SIG-M5 treated with dmso at 0.1 percent for 504 hours (cell line): Measurements from ENCODE around the gene LRRIQ4.

ENCODE experiments used
- DNase-seq: peaks from one replicate; lab custom pipeline; 2025; ENCODE audit not compliant: unreplicated experiment; lab: John Stamatoyannopoulos, UW

Gene LRRIQ4

DNA sequence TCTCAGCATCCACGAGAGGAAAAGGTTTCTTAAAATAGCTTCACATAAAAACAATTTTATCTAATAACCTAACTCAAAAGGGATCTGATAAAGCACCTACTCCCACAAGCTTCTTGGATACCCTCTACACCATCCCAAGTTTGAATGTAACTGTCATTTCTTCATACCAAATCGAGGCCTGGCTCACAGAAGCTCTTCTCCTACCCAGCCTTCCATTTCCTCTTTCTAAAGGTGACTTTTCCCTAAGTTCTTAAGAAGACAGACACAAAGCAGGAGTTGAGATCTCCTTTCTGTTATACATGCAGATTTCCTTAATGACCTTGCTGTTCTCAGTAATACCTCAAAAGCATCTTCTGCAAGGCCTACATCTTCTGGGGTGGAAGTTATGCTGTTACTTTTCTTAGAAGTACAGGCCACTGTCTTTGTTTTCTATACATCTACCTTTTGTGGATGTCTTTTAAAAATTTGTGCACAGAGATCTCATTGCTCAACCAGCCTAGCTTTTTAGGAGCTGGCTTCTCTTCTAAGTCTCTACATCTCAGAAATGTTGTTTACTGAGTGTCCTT is 3.4 kb upstream of the LRRIQ4 start:
- DNase-seq = peak; percentile 29

DNA sequence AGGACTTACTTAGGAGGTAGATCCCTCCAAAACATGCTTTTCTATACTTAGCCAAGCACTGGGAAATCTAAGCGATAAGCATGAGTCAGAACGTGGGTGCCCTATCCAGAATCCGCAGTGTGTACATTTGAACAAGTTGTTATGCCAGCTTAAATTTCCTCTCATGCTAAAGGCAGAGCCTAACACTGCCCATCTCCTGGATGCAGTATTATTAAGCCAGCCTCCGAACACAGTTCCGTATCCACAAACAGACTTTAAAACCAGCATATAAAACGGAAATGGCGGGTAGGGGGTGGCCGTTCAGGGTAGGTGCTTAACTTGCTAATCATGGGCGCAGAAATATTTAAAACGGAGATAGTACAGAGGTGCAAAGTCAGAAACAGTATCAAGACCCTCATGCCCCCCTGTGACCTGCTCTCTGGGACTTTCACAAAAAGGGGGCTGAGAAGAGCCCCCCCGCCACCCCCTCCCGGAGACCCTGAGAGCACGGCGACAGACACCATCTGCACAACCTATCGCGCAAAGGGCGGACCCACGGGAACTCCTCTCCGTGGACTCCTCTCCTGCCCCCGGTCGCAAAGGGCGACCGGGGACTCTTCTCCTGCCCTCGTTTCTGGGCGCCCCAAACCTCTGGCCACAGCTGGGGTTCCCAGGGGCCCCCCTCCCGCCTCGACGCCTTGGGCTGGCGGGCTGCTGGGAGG is 889 bp upstream of the LRRIQ4 start:
- DNase-seq = peak; percentile 50

DNA sequence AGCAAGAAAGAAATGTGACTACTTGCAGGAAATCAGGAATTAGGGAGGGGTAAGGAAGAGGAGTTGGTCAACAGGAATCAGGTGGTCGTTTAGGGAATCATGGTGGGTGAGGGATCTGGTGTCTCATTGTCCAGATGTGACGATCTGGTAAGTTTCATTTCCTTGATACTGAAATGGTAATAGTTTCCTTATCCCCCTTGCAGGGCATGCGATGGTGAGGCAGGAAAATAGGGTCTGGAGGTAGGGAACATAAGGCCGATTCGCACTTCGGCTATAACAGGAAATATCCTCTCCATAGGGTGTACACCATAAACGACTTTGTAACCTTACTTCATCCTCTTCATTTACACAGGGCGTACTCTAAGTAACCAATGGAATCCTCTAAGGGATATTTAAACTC is 608 bp downstream of the LRRIQ4 start:
- DNase-seq = no peak

DNA sequence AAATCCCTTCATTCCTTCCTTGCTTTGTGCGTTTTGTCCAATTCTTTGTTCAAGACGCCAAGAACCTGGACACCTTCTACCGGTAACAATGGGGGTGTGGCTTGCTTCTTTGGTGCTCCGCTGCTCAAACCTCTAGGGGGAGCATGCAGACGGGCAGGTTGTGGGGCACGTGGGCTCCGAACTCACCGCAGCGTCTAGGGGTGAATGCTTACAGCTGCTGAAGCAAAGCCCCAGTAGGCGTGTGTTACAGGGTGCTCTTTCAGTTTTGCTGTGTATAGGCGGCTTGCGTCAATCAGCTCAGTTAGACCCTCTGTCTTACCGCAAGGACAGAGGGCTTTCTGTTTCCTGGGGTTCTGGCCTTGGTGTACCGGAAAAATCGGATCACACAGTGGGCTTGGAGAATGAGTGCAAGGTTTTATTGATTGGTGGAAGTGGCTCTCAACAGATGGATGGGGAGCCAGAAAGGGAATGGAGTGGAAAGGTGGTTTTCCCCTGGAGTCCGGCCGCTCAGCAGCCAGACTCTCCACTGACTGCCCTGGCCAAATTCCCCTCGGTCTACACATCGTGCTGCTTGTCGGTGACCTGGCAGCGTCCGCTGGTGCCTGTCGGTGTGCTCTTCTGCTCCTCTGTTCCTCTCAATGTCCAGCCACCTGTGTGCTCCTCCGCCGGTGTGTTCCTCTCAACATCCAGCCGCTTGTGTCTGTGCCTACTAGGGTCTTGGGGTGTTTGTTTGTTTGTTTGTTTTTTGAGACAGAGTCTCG is 1.3 kb downstream of the LRRIQ4 start:
- peak; percentile 77 for DNase-seq

DNA sequence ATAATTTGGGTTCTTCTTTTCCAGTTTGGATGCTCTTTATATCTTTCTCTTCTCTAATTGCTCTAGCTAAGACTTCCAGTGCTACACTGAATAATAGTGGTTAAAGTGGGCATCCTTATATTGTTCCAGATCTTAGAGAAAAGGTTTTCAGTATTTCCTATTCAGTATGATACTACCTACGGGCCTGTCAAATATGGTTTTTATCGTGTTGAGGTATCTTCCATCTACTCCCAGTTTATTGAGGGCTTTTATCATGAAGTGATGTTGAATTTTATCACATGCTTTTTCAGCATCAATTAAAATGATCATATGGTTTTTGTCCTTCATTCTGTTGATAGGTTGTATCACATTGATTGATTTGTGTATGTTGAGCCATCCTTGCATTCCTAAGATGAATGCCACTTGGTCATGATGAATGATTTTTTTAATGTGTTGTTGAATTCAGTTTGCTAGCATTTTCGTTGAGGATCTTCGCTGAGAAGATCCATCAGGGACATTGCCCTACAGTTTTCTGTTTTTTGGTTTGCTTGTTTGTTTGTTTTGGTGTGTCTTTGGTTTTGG is 3.0 kb downstream of the LRRIQ4 start:
- DNase-seq = no peak

DNA sequence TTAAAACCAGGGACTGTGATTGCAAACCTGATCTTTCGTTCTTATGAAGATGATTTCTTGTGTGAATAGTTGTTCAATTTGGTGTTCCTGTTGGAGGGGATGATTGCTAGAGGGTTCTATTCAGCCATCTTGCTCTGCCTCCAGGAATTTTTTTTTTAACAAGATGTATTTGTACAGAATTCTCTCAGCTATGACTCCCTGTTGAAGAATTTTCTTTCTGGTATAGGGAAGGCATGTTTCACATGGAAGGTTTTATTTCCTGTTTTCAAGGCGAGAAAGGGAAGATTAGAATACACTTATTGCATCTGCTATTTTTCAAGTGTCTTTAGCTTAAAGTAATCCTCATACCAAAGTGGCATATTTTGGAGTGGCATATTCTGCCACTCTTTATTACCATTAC is 5.6 kb downstream of the LRRIQ4 start:
- no peak for DNase-seq

DNA sequence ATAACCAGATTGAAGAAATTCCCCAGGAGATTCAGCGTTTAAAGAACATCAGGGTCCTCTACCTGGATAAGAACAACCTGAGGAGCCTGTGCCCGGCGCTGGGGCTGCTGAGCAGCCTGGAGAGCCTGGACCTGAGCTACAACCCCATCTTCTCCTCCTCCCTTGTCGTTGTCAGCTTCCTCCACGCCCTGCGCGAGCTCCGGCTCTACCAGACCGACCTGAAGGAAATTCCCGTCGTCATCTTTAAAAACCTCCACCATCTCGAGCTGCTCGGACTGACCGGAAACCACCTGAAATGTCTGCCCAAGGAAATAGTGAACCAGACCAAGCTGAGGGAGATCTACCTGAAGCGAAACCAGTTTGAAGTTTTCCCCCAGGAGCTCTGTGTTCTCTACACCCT is 9.4 kb downstream of the LRRIQ4 start:
- DNase-seq = no peak

DNA sequence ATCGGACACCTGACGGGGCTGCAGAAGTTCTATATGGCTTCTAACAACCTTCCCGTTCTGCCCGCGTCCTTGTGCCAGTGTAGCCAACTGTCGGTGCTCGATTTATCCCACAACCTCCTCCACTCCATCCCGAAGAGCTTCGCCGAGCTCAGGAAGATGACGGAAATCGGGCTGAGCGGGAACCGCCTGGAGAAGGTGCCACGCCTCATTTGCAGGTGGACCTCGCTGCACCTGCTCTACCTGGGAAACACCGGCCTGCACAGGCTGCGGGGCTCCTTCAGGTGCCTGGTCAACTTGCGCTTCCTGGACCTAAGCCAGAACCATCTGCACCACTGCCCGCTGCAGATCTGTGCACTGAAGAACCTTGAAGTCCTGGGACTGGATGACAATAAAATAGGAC is 9.9 kb downstream of the LRRIQ4 start:
- DNase-seq = no peak

DNA sequence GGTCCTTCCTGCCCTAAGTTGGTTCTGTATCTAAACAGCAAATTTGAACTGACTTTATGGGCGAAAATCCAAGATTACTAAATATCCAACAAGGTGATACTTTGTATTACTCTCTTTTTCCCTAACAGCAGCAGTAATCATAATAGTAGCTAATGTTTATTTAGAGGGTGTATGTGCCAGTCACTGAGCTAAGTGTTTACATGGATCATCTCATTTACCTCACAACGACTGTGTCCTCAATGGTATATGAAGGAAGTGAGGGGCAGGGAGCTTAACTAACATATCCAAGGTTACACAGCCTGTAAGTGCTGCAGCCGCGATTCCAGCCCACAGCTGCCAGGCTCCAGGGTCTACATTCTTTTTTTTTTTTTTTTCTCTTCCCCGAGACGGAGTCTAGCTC is 10.3 kb downstream of the LRRIQ4 start:
- no peak for DNase-seq

DNA sequence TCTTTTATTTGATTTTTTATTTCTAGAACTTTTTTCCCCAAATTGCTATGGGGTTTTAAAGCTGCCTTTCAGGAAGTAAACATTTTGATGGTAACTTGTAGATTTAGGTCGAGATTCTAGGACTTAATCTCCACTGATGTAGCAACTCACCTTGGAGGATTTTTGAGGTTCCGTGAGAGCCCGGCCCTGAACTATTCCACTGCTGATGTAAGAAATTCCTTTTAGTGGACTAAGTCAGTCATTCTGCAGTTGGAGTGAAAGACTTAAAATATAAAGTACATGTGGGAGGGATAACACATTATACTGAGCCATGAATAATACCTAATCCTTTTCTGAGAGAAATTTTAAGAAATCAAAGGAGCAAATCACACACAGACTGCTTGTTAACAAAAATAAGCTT is 12.6 kb downstream of the LRRIQ4 start:
- DNase-seq = no peak

DNA sequence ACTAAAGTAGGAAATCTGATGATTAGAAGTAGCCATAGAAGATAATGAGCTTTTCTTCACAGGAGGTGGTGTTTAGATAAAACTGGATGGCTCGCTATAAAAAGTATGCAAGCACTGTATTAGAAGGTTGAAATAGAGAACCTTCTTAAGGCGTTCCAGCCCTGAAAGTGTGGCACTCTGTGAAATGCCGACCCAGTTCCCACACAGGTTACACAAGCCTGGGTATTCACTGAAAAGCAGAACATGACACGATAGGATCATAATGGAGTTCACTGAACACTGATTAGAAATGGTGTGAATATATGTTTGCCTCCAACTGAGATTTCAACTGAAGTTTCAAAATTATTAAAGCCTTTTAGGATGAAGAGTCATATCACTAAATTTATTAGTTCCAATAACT is 15.0 kb downstream of the LRRIQ4 start:
- DNase-seq = no peak

DNA sequence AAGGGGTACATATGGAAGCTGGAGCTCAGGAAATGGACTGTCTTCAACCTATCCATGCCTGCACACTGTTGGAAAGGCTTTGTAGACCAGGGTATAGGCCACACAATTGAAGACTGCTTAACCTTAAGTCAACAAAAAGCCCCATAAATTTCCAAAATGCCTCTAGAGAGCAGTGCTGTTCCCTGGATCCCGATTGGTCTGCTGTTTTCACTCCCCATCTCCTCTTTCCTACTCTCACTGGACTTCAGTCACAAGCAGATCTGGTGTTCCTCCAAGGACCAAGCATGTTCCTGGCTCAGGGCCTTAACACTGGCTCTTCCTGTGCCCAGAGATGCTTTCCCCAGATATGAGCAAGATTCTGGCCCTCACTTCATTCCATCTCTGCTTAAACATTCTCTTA is 22.9 kb downstream of the LRRIQ4 start:
- DNase-seq = no peak

DNA sequence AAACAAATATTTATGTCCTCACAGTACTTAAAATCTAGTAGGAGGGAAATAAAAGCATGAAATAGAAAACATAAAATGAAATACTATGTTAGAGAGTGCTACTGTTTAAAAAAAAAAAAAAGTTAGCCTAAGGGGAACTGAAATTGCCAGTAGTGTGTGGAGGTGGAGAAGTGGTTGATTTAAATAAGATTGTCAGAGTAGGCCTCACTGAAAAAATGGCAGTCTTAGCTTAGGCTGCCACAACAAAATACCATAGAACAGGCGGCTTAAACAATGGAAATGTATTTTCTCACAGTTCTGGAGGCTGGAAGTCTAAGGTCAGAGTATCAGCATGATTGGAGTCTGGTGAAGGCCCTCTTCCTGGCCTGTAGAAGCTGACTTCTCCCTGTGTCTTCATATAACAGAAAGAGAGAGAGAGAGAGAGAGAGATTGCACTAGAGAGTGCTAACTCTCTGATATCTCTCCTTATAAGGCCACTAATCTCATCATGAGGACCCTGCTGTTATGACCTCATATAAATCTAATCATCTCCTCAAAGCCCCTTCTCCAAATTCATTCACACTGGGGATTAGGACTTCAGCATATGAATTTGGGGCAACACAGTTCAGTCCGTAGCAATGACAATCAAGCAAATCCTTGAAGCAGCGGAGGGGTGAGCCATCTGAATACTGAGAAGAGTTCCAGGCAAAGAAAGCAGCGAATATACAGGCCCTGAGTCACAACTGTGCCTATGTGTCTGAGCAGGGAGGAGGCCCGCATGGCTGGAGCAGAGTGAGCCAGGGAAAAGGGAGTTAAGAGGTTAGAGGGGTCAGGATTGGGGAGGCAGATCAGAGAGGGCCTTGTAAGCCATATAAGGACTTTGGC is 23.6 kb downstream of the LRRIQ4 start:
- DNase-seq = peak; percentile 22

DNA sequence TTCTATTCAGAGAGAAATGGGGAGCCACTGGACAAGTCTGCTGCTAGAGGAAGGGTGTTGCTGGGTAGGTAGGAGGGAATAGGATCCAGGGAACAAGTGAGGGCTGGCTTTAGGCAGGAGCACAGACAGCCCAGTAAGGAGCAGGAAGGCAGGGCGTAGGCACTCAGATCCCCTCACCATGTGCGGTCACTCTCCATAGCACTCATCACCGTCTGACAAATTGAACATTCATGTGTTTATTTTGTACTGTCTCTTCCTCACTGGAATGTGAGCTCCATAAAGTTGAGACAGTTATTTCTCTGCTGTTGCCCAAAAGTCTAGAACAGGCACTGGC is 24.2 kb downstream of the LRRIQ4 start:
- DNase-seq = no peak

DNA sequence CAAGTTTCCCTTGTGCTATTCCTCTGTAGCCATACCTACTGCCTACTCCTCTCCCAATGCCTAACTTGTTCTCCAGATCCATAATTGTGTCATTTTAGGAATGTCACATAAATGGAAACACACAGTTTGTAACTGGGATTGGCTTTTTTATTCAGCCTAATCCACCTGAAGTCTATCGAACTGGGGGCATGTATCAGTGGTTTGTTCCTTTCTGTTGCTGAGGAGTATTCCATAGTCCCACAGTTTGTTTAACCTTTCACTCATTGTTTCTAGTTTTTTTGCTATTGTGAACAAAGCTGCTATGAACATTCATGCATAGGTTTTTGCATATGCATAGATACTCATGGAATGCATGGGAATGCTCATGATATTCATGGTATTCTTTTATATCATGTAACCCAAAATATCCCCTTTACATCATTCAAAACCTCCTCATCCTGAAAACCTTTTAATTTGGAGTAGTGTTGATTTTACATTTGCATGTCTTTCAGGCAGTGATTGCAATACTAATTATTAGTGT is 25.9 kb downstream of the LRRIQ4 start:
- DNase-seq = no peak

DNA sequence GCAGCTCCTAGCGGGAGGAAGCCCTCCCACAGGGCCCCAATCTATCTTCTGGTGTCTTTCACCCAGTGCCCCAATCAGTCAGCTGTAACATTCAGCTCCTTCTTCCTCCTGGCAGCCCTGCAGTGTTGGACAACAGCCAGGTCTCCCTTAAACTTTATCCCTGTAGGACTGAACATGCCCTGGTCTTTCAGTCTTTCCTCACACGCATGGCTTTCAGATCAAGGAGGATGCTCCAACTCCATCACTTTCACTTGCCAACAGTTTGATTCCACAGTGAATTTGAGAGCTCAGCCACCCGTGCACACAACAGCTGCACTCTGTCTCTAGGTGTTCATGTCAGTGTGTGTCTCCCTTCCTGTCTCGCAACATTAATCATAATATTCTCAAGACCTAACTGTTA is 28.5 kb downstream of the LRRIQ4 start:
- no peak for DNase-seq

DNA sequence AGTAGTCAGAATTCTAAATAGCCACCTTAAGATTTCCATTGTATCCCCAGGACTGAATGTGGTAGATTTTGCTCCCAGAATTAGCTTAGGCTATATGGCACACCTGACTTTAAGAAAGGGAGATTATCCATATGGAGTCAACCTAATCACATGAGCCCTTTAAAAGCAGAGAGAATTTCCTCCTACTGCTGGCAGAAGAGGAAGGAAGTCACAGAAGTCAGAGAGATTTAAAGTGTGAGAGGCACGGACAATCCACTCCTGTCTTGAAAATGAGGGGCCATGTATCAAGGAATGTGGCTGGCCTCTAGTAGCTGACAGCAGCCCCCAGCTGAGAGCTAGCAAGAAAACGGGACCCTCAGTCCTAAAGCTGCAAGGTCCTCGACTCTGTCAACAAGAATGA is 30.3 kb downstream of the LRRIQ4 start:
- no peak for DNase-seq

DNA sequence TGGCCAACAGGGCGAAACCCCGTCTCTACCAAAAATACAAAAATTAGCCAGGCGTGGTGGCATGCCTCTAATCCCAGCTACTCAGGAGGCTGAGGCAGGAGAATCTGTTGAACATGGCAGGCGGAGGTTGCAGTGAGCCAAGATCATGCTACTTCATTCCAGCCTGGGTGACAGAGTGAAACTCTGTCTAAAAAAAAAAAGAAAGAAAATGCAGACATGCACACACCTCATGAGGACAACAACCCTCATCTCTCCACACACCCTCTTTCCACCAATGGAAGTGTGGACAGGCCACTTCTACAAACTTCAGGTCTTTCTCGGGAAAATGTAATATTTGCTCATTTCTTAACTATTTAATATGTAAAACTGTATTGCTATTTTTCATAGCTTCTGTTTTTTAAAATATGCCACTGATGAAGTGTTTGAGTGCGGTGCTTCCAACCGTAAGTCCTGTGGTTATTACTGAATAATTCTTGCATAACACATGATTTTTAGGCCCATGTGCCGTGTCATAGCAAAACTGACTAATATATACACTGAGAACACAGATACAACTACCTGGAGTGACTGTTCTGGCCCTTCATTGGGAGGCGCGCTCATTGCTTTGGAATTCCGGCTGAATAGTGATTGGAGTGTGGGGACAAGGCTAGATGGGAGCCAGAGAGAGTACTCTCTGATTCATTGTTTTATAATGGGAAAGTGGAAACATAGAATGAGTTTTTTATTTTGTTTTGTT is 34.0 kb downstream of the LRRIQ4 start:
- no peak for DNase-seq

DNA sequence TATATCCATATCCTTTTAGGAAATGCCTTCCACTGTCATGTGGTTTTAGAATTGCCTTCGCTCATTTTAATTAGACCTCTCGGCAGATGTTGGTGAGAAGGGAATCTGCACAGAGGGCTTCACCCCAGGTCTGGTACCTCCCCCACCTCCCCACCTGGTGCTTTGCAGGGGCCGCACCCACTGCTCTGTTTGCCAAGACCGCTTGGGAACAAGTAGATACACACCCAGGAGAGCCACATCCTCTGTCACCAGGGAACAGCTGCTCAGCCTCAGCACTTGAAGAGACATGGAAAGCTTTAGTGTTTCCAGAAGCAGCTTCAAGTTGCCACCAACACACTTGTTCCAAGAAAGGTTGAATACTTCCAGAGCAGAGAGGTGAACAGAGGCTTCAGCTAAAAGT is 35.2 kb downstream of the LRRIQ4 start:
- DNase-seq = no peak

DNA sequence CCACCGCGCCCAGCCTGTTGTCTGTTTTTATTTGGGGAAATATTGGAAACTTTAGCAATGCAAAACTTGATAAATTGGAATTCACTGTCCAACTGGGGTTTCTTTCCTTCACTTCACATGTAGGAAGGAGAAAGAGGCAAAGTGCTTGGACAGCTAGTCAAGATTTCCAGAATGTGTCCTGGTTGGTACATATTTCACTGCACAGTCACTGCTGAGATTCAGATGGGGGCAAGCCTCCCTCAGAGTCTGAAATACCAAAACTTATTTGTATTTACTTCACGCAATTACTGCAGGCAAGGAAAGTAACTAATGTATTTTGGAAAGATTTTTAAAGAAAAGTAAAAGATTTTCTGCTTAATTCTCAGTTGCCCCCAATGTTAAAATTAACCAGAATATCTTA is 36.1 kb downstream of the LRRIQ4 start:
- DNase-seq = no peak
